ENCODE results near the gene NOP56.

The NOP56 gene, protein sequence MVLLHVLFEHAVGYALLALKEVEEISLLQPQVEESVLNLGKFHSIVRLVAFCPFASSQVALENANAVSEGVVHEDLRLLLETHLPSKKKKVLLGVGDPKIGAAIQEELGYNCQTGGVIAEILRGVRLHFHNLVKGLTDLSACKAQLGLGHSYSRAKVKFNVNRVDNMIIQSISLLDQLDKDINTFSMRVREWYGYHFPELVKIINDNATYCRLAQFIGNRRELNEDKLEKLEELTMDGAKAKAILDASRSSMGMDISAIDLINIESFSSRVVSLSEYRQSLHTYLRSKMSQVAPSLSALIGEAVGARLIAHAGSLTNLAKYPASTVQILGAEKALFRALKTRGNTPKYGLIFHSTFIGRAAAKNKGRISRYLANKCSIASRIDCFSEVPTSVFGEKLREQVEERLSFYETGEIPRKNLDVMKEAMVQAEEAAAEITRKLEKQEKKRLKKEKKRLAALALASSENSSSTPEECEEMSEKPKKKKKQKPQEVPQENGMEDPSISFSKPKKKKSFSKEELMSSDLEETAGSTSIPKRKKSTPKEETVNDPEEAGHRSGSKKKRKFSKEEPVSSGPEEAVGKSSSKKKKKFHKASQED

DNA sequence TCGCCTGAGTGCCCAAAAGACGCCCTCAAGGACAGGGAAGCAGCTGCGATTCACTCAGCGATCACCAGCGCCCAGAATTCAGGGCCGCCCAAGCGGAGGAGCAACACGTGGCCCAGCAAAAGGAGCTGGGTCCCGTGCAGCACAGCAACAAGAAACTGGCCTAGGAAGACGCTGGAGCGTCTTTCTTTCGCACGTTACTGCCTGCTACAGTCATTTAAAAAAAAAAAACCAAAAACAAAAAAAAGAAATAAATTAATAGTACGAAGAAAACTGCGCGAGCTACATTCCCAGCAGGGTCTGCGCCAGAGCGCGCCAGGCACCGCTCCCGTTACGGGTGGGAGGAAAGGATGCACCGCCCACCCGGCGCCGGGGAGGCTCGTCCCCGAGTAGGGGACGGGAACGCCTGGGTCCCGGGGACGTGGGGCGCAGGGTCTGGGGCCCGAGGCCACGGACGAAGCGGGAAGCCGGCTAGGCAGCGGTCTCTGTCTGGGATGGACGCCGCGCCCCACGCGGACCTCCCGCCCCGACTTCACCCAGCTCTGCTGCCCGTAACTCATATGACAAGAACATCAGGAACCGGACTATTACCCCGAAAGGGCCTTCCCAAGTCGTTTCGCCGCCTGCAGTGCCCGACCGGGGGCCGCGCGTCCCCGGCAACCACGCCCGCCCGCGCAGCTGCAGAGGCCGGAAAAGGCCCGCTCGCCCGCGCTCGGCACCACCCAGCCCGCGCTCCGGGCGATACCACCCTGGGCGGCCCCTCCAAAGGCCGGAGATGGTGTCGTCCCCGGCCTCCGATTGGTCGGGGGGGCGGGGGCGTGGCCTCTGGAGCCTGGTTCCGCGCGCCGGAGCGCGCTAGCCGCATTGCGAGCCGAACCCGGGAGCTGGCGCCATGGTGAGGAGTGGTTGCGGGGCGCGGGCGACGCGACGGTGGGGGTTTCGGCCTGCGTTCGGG lies at the start of gene NOP56:
NOP56 (plus strand) TSS at position 861 of the 952 bp plus-strand sequence; CDS start at position 890, 29 bp downstream.
- peak; percentile 97 for DNase-seq (ENCODE audit: low spot score)
- TF ChIP-seq, protein P1, sequence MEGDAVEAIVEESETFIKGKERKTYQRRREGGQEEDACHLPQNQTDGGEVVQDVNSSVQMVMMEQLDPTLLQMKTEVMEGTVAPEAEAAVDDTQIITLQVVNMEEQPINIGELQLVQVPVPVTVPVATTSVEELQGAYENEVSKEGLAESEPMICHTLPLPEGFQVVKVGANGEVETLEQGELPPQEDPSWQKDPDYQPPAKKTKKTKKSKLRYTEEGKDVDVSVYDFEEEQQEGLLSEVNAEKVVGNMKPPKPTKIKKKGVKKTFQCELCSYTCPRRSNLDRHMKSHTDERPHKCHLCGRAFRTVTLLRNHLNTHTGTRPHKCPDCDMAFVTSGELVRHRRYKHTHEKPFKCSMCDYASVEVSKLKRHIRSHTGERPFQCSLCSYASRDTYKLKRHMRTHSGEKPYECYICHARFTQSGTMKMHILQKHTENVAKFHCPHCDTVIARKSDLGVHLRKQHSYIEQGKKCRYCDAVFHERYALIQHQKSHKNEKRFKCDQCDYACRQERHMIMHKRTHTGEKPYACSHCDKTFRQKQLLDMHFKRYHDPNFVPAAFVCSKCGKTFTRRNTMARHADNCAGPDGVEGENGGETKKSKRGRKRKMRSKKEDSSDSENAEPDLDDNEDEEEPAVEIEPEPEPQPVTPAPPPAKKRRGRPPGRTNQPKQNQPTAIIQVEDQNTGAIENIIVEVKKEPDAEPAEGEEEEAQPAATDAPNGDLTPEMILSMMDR (IDR thresholded peaks at IDR 0.05; ENCODE audit: extremely low read depth, missing control alignments): no peak

DNA sequence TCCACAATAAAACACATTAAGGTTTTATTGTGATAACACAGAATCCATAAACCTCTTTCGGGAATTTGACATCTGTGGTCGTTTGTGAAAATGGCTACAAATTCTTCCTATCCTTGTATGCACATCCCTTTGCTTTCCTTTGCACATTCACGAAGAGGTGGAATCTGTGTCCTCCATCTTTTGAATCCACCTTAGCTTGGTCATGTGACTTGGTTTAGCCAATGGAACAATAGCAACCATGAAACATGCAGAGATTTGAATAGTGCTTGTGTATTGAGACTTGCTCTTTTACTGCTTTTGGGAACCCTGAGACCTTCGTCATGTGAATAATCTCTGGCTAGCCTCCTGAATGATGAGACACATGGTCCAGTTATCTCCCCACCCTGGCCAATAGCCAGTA lies 49.7 kb upstream of the NOP56 start:
- DNase-seq (ENCODE audit: low spot score): no peak
- TF ChIP-seq, protein P1 (IDR thresholded peaks at IDR 0.05; ENCODE audit: extremely low read depth, missing control alignments): no peak

DNA sequence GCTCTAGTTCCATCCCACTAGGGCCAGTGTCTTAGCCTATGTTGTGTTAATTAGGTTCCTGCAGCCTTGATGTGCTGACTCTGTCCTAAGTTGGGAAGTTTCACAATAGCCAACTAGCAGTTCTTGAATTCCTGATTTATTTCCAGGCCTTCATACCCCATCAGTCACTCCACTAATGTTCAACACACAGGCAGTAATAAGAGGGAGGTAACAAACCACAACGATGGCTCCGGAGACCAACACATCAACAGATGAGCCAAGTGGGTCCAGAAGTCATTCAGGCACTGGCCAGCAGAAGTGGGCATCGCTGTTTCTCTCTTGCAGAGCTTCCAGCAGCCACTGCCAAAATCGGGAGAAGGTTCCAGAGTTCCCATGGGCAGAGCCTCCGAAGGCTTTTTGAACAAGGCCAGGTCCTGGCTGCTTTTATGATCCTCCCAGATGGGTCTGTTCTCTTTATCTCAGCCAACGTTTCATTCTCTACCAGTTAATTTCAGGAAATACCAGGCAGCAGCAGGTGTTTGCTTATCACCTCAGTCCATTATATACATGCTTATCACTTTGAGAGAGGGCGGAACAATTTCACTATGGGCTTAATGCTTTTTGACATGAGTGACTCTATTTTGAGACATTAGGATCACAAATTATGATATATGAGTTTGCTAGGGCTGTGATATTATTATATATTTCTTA lies 48.5 kb upstream of the NOP56 start:
- DNase-seq (ENCODE audit: low spot score): no peak
- TF ChIP-seq, protein P1 (IDR thresholded peaks at IDR 0.05; ENCODE audit: extremely low read depth, missing control alignments): no peak

DNA sequence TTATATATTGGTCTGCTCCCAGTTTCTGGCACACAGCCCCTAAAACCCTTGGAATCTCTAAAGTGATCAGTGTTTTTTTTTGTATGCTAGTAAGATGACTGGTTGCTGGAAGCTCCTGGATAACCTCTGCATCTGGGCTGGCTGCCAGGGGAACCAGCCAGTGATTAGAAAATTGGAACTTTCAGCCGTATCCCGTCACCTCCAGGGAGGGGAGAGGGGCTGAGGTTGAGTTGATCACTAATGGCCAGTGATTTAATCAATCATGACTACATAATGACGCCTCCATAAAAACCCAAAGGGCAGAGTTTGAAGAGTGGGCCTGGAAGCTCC lies 48.0 kb upstream of the NOP56 start:
- DNase-seq (ENCODE audit: low spot score): no peak
- TF ChIP-seq, protein P1 (IDR thresholded peaks at IDR 0.05; ENCODE audit: extremely low read depth, missing control alignments): no peak

DNA sequence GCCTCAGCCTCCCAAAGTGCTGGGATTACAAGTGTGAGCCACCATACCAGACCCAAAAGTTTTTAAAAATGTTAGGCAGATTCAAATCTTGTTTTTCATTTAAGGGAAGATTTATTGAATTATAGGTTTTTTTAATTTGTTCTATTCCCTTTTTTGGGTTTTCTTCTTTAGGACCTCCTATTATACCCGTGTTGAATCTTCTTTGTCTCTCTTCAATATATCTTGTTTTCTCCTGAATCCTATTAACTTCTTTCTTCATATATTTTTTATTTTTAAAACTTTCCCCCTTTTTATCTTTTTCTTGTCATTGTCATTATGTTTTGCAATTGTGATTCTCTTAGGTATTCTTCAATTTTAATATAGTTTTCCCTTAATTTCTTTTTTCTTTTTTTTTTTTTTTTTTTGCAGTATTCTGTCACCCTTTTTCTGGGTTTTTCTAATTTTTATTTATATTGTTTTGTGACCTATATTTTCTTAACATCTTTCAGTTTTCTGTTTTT lies 45.9 kb upstream of the NOP56 start:
- no peak for DNase-seq (ENCODE audit: low spot score)
- TF ChIP-seq, protein P1 (IDR thresholded peaks at IDR 0.05; ENCODE audit: extremely low read depth, missing control alignments): no peak

DNA sequence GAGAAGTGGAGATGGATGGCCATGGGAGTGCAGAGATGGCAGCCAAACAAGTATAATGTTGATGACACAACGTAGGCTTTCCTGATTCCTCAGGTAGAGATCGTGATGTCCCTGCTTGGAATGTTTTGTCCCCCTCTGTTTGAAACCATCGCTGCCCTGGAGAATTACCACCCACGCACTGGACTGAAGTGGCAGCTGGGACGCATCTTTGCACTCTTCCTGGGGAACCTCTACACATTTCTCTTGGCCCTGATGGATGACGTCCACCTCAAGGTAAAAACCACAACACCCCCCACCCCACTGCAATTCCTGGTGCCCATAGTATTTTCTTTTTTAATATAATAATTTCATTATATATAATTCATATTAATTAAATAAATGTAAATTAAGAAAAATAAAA lies 42.1 kb upstream of the NOP56 start:
- TF ChIP-seq, protein P1 (IDR thresholded peaks at IDR 0.05; ENCODE audit: extremely low read depth, missing control alignments): no peak
- DNase-seq (ENCODE audit: low spot score): no peak

Measured in GM20000 (cell line).